Muscle of leg (tissue), 11 donors: ENCODE measurements around the gene ZNF853. TPM values are rescaled to one million over a fixed set of nuclear protein-coding genes. Genes with fewer than 3 reads are reported as not detected.

Experiments used
- DNase-seq: peaks from one replicate; pipeline ENCODE4 v3.0.0; 2013
- H3K27ac ChIP-seq: one replicate; pipeline ENCODE4 v1.5.1; 2013; ENCODE audit warnings: mild to moderate bottlenecking, low read length, control low read depth
- H3K27me3 ChIP-seq: one replicate; pipeline ENCODE4 v1.6.1; 2013; ENCODE audit warnings: low read length; ENCODE audit not compliant: control insufficient read depth, insufficient read depth
- H3K36me3 ChIP-seq: one replicate; pipeline ENCODE4 v1.6.1; 2013; ENCODE audit warnings: low read length; ENCODE audit not compliant: control insufficient read depth, insufficient read depth
- H3K4me1 ChIP-seq: one replicate; pipeline ENCODE4 v1.6.1; 2013; ENCODE audit warnings: low read length; ENCODE audit not compliant: control insufficient read depth, insufficient read depth
- H3K4me3 ChIP-seq: one replicate; pipeline ENCODE4 v1.5.1; 2013; ENCODE audit warnings: low read length, control low read depth
- H3K9me3 ChIP-seq: replicated peaks from 2 replicates; pipeline ENCODE4 v1.6.1; 2013; ENCODE audit warnings: low read depth, low read length; ENCODE audit not compliant: control insufficient read depth
- WGBS: methylation state at CpG from one replicate; pipeline ENCODE4 v1.1.5; 2013; ENCODE audit warnings: missing lambda C conversion rate; ENCODE audit not compliant: insufficient coverage; 5-methylcytosine and 5-hydroxymethylcytosine counted together
- polyA plus RNA-seq, 8 donors: library from polyadenylated mRNA; unstranded; fragments of 120-200 nt; gene quantifications; one replicate each; pipeline versions ENCODE4 v1.2.1 to v1.2.3, GENCODE V29; 2013; ENCODE audit warnings: inconsistent platforms in 1 of 8, low replicate concordance in 1 of 8; ENCODE audit not compliant: insufficient read length in 8 of 8, insufficient read depth in 1 of 8
- total RNA-seq: library from RNA; stranded (reverse); fragments of 120-200 nt; gene quantifications from one replicate; pipeline ENCODE4 v1.2.4, GENCODE V29; 2013

ZNF853 gene
- total and polyA plus RNA-seq, 9 donors: 7.2 to 16.9 (median 14.9) TPM

- H3K36me3 ChIP-seq: peaks cover 47% of the 10 kb centered on the region
- no peaks in the 10 kb centered on the region for H3K27me3 ChIP-seq
- no peaks in the 10 kb centered on the region for H3K4me1 ChIP-seq
- no peak overlapping the region for H3K27ac ChIP-seq
- no peak for DNase-seq
- H3K9me3 ChIP-seq: no peaks in the 10 kb centered on the region
- H3K4me3 ChIP-seq: no peak overlapping the region
- WGBS: 85% methylated on average over 31 of the region's 36 CpGs
Measured at GRCh38 chr7:6606866-6607583, 8.4 kb upstream of the ZNF853 start.

GRCh38 chr7:6607651-6608051 lies 7.8 kb upstream of the ZNF853 start:
- Histone ChIP-seq H3K4me3 (no peak overlapping the region), H3K36me3 (peaks cover 40% of the 10 kb centered on the region), H3K4me1 (no peaks in the 10 kb centered on the region), H3K27ac (no peak overlapping the region), H3K9me3 (no peaks in the 10 kb centered on the region), H3K27me3 (no peaks in the 10 kb centered on the region)
- 85% methylated on average over 36 of the region's 38 CpGs for WGBS
- no peak for DNase-seq

- no peaks in the 10 kb centered on the region for H3K9me3 ChIP-seq
- no peaks in the 10 kb centered on the region for H3K4me1 ChIP-seq
- no peak overlapping the region for H3K27ac ChIP-seq
- 85% methylated on average over 26 of the region's 27 CpGs for WGBS
- peaks cover 36% of the 10 kb centered on the region for H3K36me3 ChIP-seq
- DNase-seq: no peak
- no peak overlapping the region for H3K4me3 ChIP-seq
- H3K27me3 ChIP-seq: no peaks in the 10 kb centered on the region
Measured at GRCh38 chr7:6608081-6608480, 7.3 kb upstream of the ZNF853 start.

DNA sequence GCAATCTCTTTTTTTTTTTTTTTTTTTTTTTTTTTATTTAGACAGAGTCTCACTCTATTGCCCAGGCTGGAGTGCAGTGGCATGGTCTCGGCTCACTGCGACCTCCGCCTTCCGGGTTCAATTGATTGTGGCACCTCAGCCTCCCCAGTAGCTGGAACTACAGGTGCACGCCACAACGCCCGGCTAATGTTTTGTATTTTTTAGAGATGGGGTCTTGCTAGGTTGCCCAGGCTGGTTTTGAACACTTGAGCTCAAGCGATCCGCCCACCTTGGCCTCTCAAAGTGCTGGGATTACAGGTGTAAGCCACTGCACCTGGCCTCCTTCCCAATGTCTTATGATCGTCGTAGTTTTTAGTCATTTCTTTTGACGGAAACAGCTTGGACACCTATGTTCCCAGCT lies 6.6 kb upstream of the ZNF853 start:
- no peak overlapping the region for H3K27ac ChIP-seq
- no peak for DNase-seq
- peaks cover 30% of the 10 kb centered on the region for H3K36me3 ChIP-seq
- H3K4me1 ChIP-seq: no peaks in the 10 kb centered on the region
- H3K4me3 ChIP-seq: no peak overlapping the region
- 88% methylated on average over 5 of the region's 12 CpGs for WGBS
- peaks cover 2% of the 10 kb centered on the region for H3K27me3 ChIP-seq
- H3K9me3 ChIP-seq: no peaks in the 10 kb centered on the region

DNA sequence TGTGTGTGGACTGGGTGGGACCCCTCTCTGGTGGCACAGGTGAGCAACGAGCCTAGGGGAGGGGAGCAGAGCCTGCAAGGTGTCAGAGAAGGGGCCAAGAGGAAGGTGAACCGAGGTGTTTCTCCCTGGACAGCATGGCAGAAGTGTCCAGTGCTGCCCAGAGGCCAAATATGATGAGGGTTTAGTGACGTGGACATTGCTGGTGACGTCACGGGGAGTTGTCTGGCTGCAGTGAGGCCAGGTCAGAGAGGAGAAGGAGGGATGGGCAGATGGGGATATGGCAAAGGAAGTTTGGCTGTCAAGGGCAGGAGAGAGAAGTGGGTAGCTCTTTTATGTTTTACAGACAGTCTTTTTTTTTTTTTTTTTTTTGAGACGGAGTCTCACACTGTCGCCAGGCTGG lies 2.6 kb upstream of the ZNF853 start:
- no peak for DNase-seq
- Histone ChIP-seq H3K9me3 (no peaks in the 10 kb centered on the region), H3K4me1 (peaks cover 12% of the 10 kb centered on the region), H3K27ac (no peak overlapping the region), H3K36me3 (peaks cover 12% of the 10 kb centered on the region), H3K4me3 (no peak overlapping the region), H3K27me3 (peaks cover 2% of the 10 kb centered on the region)
- WGBS: 63% methylated on average over 5 of the region's 7 CpGs

DNA sequence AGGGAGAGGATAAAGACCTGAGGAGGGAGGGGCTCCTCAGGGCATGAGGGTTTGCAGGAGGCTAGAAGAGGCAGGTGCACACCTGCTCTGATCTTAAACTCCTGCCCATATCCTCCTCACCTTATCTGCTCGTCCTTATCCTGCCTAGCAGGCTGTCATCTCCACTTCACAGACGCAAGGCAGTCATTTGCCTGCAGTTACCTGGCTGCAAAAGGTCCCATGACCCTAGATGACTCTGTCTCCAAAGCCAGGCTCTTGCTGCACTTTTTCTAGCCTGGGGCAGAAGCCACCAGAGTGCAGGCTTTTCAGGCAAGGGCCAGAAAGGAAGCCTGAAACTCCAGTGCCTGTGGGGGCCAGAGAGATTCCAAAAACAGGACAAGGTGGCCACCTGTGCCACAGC lies 1.7 kb upstream of the ZNF853 start:
- Histone ChIP-seq H3K36me3 (peaks cover 10% of the 10 kb centered on the region), H3K9me3 (no peaks in the 10 kb centered on the region), H3K4me1 (peaks cover 12% of the 10 kb centered on the region), H3K27ac (no peak overlapping the region), H3K27me3 (peaks cover 2% of the 10 kb centered on the region), H3K4me3 (no peak overlapping the region)
- 22% methylated on average over 2 of the region's 2 CpGs for WGBS
- no peak for DNase-seq

DNA sequence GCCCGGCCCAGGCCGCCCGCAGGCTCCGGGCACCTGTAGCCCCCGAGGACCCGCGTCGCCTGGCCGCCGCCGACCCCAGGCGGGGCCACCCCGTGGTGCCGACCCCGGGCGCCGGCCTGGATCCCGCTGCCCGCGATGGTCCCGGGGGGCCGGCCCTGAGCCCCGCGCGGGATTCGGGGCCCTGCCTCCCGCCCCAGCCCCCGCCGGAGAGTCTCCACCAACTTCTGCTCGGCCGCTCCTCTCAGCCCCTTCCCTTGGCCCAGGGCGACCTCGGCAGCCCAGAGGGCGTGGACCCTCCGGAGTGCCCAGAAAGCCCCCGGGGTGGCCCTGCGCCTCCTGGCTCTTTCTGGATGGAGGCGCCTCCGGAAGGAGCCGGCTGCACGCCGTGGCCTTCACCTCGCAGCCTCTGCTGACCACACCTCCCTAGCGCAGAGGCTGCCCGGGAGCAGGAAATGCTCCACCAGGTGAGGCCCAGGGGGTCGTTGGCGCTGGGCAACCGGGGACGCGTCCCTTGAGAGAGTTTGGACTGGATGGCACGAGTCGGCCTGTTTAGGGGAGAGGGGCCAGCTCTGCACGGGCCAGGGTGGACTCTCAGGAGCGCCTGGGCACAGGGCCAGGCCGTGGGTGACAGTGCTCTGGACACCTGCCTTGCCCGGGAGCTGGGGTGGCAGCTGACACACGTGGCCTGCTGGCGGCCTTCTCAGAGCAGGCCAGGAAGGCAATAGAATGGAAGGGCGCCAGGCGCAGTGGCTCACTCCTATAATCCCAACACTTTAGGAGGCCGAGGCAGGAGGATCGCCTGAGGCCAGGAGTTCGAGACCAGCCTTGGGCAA lies 529 bp downstream of the ZNF853 start:
- 3% methylated on average over 58 of the region's 63 CpGs for WGBS
- H3K27ac ChIP-seq: no peak overlapping the region
- DNase-seq: peak; percentile 42

GRCh38 chr7:6616854-6617643 lies 1.6 kb downstream of the ZNF853 start:
- no peak overlapping the region for H3K4me3 ChIP-seq
- no peak overlapping the region for H3K27ac ChIP-seq
- H3K4me1 ChIP-seq: peaks cover 12% of the 10 kb centered on the region
- WGBS: 80% methylated on average over 18 of the region's 20 CpGs
- H3K36me3 ChIP-seq: peaks cover 26% of the 10 kb centered on the region
- H3K27me3 ChIP-seq: peaks cover 2% of the 10 kb centered on the region
- H3K9me3 ChIP-seq: no peaks in the 10 kb centered on the region
- DNase-seq: no peak

More for the DNA sequence above, 529 bp downstream of the ZNF853 start:
- Histone ChIP-seq H3K27me3 (peaks cover 2% of the 10 kb centered on the region), H3K4me1 (peaks cover 12% of the 10 kb centered on the region), H3K4me3 (peak overlapping the region; percentile 73), H3K36me3 (peaks cover 15% of the 10 kb centered on the region), H3K9me3 (no peaks in the 10 kb centered on the region)

- Histone ChIP-seq H3K27me3 (peaks cover 2% of the 10 kb centered on the region), H3K36me3 (peaks cover 37% of the 10 kb centered on the region), H3K9me3 (no peaks in the 10 kb centered on the region), H3K4me3 (no peak overlapping the region), H3K27ac (no peak overlapping the region), H3K4me1 (peaks cover 12% of the 10 kb centered on the region)
- no peak for DNase-seq
- WGBS: no CpG with 5 or more reads among the region's 4 CpGs
Measured at GRCh38 chr7:6618621-6619020, 3.2 kb downstream of the ZNF853 start.

- no CpG with 5 or more reads among the region's 3 CpGs for WGBS
- peaks cover 9% of the 10 kb centered on the region for H3K4me1 ChIP-seq
- H3K27me3 ChIP-seq: no peaks in the 10 kb centered on the region
- H3K36me3 ChIP-seq: peaks cover 45% of the 10 kb centered on the region
- H3K27ac ChIP-seq: no peak overlapping the region
- no peak for DNase-seq
- H3K4me3 ChIP-seq: no peak overlapping the region
- no peaks in the 10 kb centered on the region for H3K9me3 ChIP-seq
Measured at GRCh38 chr7:6619961-6620360, 4.6 kb downstream of the ZNF853 start.
